Tibial nerve (tissue), 4 donors: Measurements from ENCODE around the gene TMEM92. TPM values are rescaled to one million over a fixed set of nuclear protein-coding genes. Genes with fewer than 3 reads are reported as not detected.

Experiments
- DNase-seq, 2 donors: peaks; one replicate each; pipeline ENCODE4 v3.0.0-alpha.2; 2019; ENCODE audit warnings: low spot score in 2 of 2
- H3K27ac ChIP-seq, 4 donors: fragments of 200-600 bp; sonication (generic) in 3 of 4; one replicate each; pipeline ENCODE4 v1.5.1; 2017 to 2019; ENCODE audit warnings: mild to moderate bottlenecking in 1 of 4
- H3K27me3 ChIP-seq, 2 donors: fragments of 200-600 bp; sonication (generic) in 1 of 2; one replicate each; pipeline versions ENCODE4 v1.5.1 to v1.6.0; 2017 to 2019
- H3K36me3 ChIP-seq, 3 donors: fragments of 200-600 bp; sonication (generic); one replicate each; pipeline ENCODE4 v1.5.1; 2018 to 2019
- H3K4me1 ChIP-seq, 4 donors: fragments of 200-600 bp; sonication (generic) in 3 of 4; one replicate each; pipeline ENCODE4 v1.5.1; 2017 to 2019
- H3K4me3 ChIP-seq, 4 donors: fragments of 200-600 bp; sonication (generic) in 3 of 4; one replicate each; pipeline ENCODE4 v1.5.1; 2017 to 2019; ENCODE audit warnings: mild to moderate bottlenecking in 1 of 4, moderate library complexity in 1 of 4
- H3K9me3 ChIP-seq, 4 donors: fragments of 200-600 bp; sonication (generic) in 3 of 4; one replicate each; pipeline ENCODE4 v1.5.1; 2017 to 2019
- CTCF ChIP-seq, 5 experiments: fragments of 200-600 bp in 3 of 5; fragments of 450-650 bp in 2 of 5; sonication (generic) in 3 of 5; IDR thresholded peaks; one replicate each; pipeline ENCODE4 v1.5.1; 2016 to 2019; ENCODE audit warnings: antibody characterized with exemption in 5 of 5, mild to moderate bottlenecking in 3 of 5, moderate library complexity in 2 of 5
- EP300 ChIP-seq, 2 donors: sonication (generic); formaldehyde crosslinking; IDR thresholded peaks; one replicate each; pipeline ENCODE4 v1.6.1; 2017; ENCODE audit warnings: antibody characterized with exemption in 2 of 2, mild to moderate bottlenecking in 1 of 2
- POLR2A ChIP-seq, 2 donors: fragments of 450-650 bp; IDR thresholded peaks; one replicate each; pipeline ENCODE4 v1.6.1; 2017; ENCODE audit warnings: antibody characterized with exemption in 2 of 2, mild to moderate bottlenecking in 2 of 2, moderate library complexity in 2 of 2
- WGBS, 2 donors: methylation state at CpG; one replicate each; pipeline ENCODE4 v1.1.5; 2018; 5-methylcytosine and 5-hydroxymethylcytosine counted together
- total RNA-seq, 4 donors: library from RNA; depleted of rRNA; stranded (reverse); fragments of >200 nt; gene quantifications; one replicate each; pipeline ENCODE4 v1.1.0, GENCODE V29; 2016

The TMEM92 gene
- total RNA-seq, 4 donors from 2014 or later, result 0.44 to 0.59 TPM; not detected in 2

GRCh38 chr17:50301891-50302584, 27.8 kb downstream of the TMEM92 start:
- Histone ChIP-seq H3K27ac (no peak overlapping the region), H3K36me3 (no peaks in the 10 kb centered on the region), H3K4me1 (peaks cover 0 to 19% (median 3%) of the 10 kb centered on the region in 4 donors), H3K9me3 (no peaks in the 10 kb centered on the region), H3K4me3 (no peak overlapping the region), H3K27me3 (no peaks in the 10 kb centered on the region)
- no peak for DNase-seq
- WGBS, 2 donors, result 70 to 74% methylated on average over 9 of the region's 9 CpGs
- no peak for TF ChIP-seq EP300 (IDR thresholded peaks at IDR 0.05)

GRCh38 chr17:50303051-50303450, 28.8 kb downstream of the TMEM92 start:
- WGBS, 2 donors, result 94 to 95% methylated on average over 11 of the region's 11 CpGs
- H3K27ac ChIP-seq, result no peak overlapping the region
- no peaks in the 10 kb centered on the region for H3K36me3 ChIP-seq
- no peak for TF ChIP-seq EP300 (IDR thresholded peaks at IDR 0.05)
- TF ChIP-seq CTCF (IDR thresholded peaks at IDR 0.05), result no peak
- TF ChIP-seq POLR2A (IDR thresholded peaks at IDR 0.05), result no peak
- peaks cover 0 to 19% (median 3%) of the 10 kb centered on the region in 4 donors for H3K4me1 ChIP-seq
- no peak for DNase-seq
- no peaks in the 10 kb centered on the region for H3K9me3 ChIP-seq
- no peak overlapping the region for H3K4me3 ChIP-seq
- H3K27me3 ChIP-seq, result no peaks in the 10 kb centered on the region

GRCh38 chr17:50303596-50303995, 29.3 kb downstream of the TMEM92 start:
- Histone ChIP-seq H3K27ac (no peak overlapping the region), H3K4me1 (peaks cover 0 to 19% (median 3%) of the 10 kb centered on the region in 4 donors), H3K4me3 (no peak overlapping the region), H3K36me3 (no peaks in the 10 kb centered on the region), H3K27me3 (no peaks in the 10 kb centered on the region), H3K9me3 (no peaks in the 10 kb centered on the region)
- no peak for DNase-seq
- TF ChIP-seq CTCF (IDR thresholded peaks at IDR 0.05), result no peak
- TF ChIP-seq POLR2A (IDR thresholded peaks at IDR 0.05), result no peak
- TF ChIP-seq EP300 (IDR thresholded peaks at IDR 0.05), result no peak
- 69 to 74% methylated on average over 4 of the region's 4 CpGs for WGBS, 2 donors

- 11 to 19% methylated on average over 6 to 7 of the region's 7 CpGs for WGBS, 2 donors
- Histone ChIP-seq H3K36me3 (no peaks in the 10 kb centered on the region), H3K27me3 (no peaks in the 10 kb centered on the region), H3K27ac (peak overlapping the region in 2 of 4 donors; percentile 19 to 65), H3K4me3 (no peak overlapping the region), H3K4me1 (peaks cover 0 to 19% (median 3%) of the 10 kb centered on the region in 4 donors), H3K9me3 (no peaks in the 10 kb centered on the region)
- no peak for TF ChIP-seq POLR2A (IDR thresholded peaks at IDR 0.05)
- DNase-seq, result no peak
Measured at GRCh38 chr17:50304781-50305404, 30.6 kb downstream of the TMEM92 start.

GRCh38 chr17:50307654-50308053, 33.4 kb downstream of the TMEM92 start:
- WGBS, 2 donors, result 91 to 94% methylated on average over 4 of the region's 4 CpGs
- TF ChIP-seq CTCF (IDR thresholded peaks at IDR 0.05) (no peak), POLR2A (IDR thresholded peaks at IDR 0.05) (no peak), EP300 (IDR thresholded peaks at IDR 0.05) (no peak)
- no peak overlapping the region for H3K4me3 ChIP-seq

GRCh38 chr17:50308666-50309065, 34.4 kb downstream of the TMEM92 start:
- H3K4me1 ChIP-seq, result peaks cover 0 to 19% (median 3%) of the 10 kb centered on the region in 4 donors
- TF ChIP-seq CTCF (IDR thresholded peaks at IDR 0.05) (no peak), EP300 (IDR thresholded peaks at IDR 0.05) (no peak), POLR2A (IDR thresholded peaks at IDR 0.05) (no peak)
- H3K36me3 ChIP-seq, result no peaks in the 10 kb centered on the region
- H3K9me3 ChIP-seq, result no peaks in the 10 kb centered on the region
- 88 to 89% methylated on average over 4 of the region's 4 CpGs for WGBS, 2 donors
- peaks cover 0 to 14% of the 10 kb centered on the region in 2 donors for H3K27me3 ChIP-seq
- H3K4me3 ChIP-seq, result no peak overlapping the region
- DNase-seq, result no peak
- no peak overlapping the region for H3K27ac ChIP-seq

More at GRCh38 chr17:50307654-50308053, 33.4 kb downstream of the TMEM92 start:
- H3K27me3 ChIP-seq, result peaks cover 0 to 10% of the 10 kb centered on the region in 2 donors
- H3K9me3 ChIP-seq, result no peaks in the 10 kb centered on the region
- DNase-seq, result no peak
- H3K36me3 ChIP-seq, result no peaks in the 10 kb centered on the region
- H3K4me1 ChIP-seq, result peaks cover 0 to 19% (median 3%) of the 10 kb centered on the region in 4 donors
- no peak overlapping the region for H3K27ac ChIP-seq
